ENCODE measurements around the gene TGIF1.

DNA sequence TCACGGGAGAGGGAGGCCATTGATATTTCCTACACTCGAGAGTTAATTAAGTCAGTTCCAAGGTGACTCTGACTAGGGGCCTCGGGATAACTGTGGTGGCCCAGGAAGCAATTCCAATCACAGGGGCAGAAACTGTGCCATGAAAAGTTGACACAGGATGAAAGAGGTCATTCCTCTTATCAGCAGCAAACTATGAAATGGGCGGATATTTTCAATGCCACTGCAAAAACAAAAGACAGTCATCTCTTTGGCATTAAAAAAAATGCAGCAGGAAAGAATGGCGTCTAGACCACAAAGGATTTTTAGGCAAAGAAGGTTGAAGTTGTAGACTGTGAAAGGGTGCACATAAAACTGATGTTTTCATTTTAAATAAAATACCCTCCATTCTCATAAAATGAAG, 50.0 kb downstream of the TGIF1 start:
- TF ChIP-seq, protein P1, sequence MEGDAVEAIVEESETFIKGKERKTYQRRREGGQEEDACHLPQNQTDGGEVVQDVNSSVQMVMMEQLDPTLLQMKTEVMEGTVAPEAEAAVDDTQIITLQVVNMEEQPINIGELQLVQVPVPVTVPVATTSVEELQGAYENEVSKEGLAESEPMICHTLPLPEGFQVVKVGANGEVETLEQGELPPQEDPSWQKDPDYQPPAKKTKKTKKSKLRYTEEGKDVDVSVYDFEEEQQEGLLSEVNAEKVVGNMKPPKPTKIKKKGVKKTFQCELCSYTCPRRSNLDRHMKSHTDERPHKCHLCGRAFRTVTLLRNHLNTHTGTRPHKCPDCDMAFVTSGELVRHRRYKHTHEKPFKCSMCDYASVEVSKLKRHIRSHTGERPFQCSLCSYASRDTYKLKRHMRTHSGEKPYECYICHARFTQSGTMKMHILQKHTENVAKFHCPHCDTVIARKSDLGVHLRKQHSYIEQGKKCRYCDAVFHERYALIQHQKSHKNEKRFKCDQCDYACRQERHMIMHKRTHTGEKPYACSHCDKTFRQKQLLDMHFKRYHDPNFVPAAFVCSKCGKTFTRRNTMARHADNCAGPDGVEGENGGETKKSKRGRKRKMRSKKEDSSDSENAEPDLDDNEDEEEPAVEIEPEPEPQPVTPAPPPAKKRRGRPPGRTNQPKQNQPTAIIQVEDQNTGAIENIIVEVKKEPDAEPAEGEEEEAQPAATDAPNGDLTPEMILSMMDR (IDR thresholded peaks at IDR 0.05 in 2 of 3, conservative IDR thresholded peaks at IDR 0.05 in 1 of 3; ENCODE audit: control insufficient read depth in 2 of 3, extremely low read depth in 1 of 3, insufficient read depth in 1 of 3, low read depth in 3 of 3, low read length in 3 of 3) = no peak
- TF ChIP-seq, protein P2, sequence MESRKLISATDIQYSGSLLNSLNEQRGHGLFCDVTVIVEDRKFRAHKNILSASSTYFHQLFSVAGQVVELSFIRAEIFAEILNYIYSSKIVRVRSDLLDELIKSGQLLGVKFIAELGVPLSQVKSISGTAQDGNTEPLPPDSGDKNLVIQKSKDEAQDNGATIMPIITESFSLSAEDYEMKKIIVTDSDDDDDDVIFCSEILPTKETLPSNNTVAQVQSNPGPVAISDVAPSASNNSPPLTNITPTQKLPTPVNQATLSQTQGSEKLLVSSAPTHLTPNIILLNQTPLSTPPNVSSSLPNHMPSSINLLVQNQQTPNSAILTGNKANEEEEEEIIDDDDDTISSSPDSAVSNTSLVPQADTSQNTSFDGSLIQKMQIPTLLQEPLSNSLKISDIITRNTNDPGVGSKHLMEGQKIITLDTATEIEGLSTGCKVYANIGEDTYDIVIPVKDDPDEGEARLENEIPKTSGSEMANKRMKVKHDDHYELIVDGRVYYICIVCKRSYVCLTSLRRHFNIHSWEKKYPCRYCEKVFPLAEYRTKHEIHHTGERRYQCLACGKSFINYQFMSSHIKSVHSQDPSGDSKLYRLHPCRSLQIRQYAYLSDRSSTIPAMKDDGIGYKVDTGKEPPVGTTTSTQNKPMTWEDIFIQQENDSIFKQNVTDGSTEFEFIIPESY (IDR thresholded peaks at IDR 0.05) = no peak
- TF ChIP-seq, protein P3, sequence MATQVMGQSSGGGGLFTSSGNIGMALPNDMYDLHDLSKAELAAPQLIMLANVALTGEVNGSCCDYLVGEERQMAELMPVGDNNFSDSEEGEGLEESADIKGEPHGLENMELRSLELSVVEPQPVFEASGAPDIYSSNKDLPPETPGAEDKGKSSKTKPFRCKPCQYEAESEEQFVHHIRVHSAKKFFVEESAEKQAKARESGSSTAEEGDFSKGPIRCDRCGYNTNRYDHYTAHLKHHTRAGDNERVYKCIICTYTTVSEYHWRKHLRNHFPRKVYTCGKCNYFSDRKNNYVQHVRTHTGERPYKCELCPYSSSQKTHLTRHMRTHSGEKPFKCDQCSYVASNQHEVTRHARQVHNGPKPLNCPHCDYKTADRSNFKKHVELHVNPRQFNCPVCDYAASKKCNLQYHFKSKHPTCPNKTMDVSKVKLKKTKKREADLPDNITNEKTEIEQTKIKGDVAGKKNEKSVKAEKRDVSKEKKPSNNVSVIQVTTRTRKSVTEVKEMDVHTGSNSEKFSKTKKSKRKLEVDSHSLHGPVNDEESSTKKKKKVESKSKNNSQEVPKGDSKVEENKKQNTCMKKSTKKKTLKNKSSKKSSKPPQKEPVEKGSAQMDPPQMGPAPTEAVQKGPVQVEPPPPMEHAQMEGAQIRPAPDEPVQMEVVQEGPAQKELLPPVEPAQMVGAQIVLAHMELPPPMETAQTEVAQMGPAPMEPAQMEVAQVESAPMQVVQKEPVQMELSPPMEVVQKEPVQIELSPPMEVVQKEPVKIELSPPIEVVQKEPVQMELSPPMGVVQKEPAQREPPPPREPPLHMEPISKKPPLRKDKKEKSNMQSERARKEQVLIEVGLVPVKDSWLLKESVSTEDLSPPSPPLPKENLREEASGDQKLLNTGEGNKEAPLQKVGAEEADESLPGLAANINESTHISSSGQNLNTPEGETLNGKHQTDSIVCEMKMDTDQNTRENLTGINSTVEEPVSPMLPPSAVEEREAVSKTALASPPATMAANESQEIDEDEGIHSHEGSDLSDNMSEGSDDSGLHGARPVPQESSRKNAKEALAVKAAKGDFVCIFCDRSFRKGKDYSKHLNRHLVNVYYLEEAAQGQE (IDR thresholded peaks at IDR 0.05; ENCODE audit: low read depth, low read length) = no peak
- no peak for TF ChIP-seq SMC3 (IDR thresholded peaks at IDR 0.05; ENCODE audit: borderline replicate concordance, low read length)
- no peak for TF ChIP-seq POLR2A (IDR thresholded peaks at IDR 0.05; ENCODE audit: low read depth, low read length)
- TF ChIP-seq CBX3 (IDR thresholded peaks at IDR 0.05; ENCODE audit: borderline replicate concordance, low read depth) = no peak
- no peak for TF ChIP-seq MTA3 (IDR thresholded peaks at IDR 0.05; ENCODE audit: borderline replicate concordance, low read length)
- no peak for TF ChIP-seq POLR2AphosphoS5 (IDR thresholded peaks at IDR 0.05; ENCODE audit: low read length)
- TF ChIP-seq, protein P4, sequence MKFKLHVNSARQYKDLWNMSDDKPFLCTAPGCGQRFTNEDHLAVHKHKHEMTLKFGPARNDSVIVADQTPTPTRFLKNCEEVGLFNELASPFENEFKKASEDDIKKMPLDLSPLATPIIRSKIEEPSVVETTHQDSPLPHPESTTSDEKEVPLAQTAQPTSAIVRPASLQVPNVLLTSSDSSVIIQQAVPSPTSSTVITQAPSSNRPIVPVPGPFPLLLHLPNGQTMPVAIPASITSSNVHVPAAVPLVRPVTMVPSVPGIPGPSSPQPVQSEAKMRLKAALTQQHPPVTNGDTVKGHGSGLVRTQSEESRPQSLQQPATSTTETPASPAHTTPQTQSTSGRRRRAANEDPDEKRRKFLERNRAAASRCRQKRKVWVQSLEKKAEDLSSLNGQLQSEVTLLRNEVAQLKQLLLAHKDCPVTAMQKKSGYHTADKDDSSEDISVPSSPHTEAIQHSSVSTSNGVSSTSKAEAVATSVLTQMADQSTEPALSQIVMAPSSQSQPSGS (IDR thresholded peaks at IDR 0.05; ENCODE audit: low read length) = no peak
- TF ChIP-seq, protein P5, sequence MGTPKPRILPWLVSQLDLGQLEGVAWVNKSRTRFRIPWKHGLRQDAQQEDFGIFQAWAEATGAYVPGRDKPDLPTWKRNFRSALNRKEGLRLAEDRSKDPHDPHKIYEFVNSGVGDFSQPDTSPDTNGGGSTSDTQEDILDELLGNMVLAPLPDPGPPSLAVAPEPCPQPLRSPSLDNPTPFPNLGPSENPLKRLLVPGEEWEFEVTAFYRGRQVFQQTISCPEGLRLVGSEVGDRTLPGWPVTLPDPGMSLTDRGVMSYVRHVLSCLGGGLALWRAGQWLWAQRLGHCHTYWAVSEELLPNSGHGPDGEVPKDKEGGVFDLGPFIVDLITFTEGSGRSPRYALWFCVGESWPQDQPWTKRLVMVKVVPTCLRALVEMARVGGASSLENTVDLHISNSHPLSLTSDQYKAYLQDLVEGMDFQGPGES (IDR thresholded peaks at IDR 0.05) = no peak
- no peak for TF ChIP-seq FOS (IDR thresholded peaks at IDR 0.05; ENCODE audit: borderline replicate concordance, extremely low read depth, insufficient read length)
- TF ChIP-seq CHD1 (IDR thresholded peaks at IDR 0.05; ENCODE audit: low read depth, low read length) = no peak

Measured in GM12878 (cell line).